Spleen (tissue), 7 donors: ENCODE data around the gene TMEM217.

ENCODE experiments used
- CTCF ChIP-seq, 11 experiments: fragments of 200-600 bp in 7 of 11; fragments of 450-650 bp in 4 of 11; sonication (generic) in 4 of 11; IDR thresholded peaks in 8 of 11; conservative IDR thresholded peaks in 3 of 11; 1 replicate in 7 of 11; 2 replicates in 4 of 11; pipeline versions ENCODE4 v1.4.0 to v1.8.0; 2016 to 2021; ENCODE audit warnings: antibody characterized with exemption in 11 of 11, inconsistent platforms in 4 of 11, mild to moderate bottlenecking in 1 of 11
- POLR2A ChIP-seq, 3 donors: fragments of 450-650 bp; IDR thresholded peaks; one replicate each; pipeline ENCODE4 v1.5.1; 2017; ENCODE audit warnings: antibody characterized with exemption in 3 of 3, mild to moderate bottlenecking in 1 of 3
- POLR2AphosphoS5 ChIP-seq, 3 donors: sonication (generic); formaldehyde crosslinking; IDR thresholded peaks; one replicate each; pipeline ENCODE4 v1.5.1; 2017; ENCODE audit warnings: antibody characterized with exemption in 3 of 3
- donor health status: DM: no; HTN: no; CAD: no; lungs with moderate emphysema.
- donor health status: DM: no; HTN: no; CAD: no.
- donor health status: DM: no; HTN: no; CAD: no.

- TF ChIP-seq POLR2AphosphoS5 (IDR thresholded peaks at IDR 0.05) (no peak), CTCF (IDR thresholded peaks at IDR 0.05 in 8 of 11, conservative IDR thresholded peaks at IDR 0.05 in 3 of 11) (no peak), POLR2A (IDR thresholded peaks at IDR 0.05) (no peak)
These were observed 24.4 kb upstream of the TMEM217 start for GRCh38 chr6:37282371-37282770.
